ENCODE results near the gene FAM81B.

FAM81B gene

DNA sequence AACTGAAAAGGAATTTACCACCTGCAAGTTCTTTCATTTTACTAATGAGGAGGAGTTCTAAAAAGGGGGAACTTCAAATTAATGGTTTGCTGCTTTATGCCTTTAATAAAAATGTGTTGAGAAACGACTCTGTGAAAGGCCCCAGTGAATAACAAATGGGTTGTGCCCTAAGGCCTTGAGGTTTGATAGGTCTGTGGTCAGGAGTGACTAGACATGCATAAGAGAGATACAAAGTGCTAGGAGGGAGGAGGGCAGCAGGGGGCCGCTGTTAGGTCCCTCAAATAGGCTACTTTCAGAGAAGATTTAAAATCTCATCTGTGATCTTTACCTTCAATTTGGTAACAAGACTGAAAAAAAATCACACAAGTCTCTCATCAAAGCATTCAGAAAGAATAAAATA is 58.3 kb downstream of the FAM81B start:
- H3K27me3 ChIP-seq (ENCODE audit: insufficient read depth, low read length, poor library complexity, severe bottlenecking) = no peaks in the 10 kb centered on the region
- H4K20me1 ChIP-seq (ENCODE audit: insufficient read depth, low read length, poor library complexity, severe bottlenecking) = no peaks in the 10 kb centered on the region
- no peaks in the 10 kb centered on the region for H3F3A ChIP-seq (ENCODE audit: low read depth)
- TF ChIP-seq, protein P1, sequence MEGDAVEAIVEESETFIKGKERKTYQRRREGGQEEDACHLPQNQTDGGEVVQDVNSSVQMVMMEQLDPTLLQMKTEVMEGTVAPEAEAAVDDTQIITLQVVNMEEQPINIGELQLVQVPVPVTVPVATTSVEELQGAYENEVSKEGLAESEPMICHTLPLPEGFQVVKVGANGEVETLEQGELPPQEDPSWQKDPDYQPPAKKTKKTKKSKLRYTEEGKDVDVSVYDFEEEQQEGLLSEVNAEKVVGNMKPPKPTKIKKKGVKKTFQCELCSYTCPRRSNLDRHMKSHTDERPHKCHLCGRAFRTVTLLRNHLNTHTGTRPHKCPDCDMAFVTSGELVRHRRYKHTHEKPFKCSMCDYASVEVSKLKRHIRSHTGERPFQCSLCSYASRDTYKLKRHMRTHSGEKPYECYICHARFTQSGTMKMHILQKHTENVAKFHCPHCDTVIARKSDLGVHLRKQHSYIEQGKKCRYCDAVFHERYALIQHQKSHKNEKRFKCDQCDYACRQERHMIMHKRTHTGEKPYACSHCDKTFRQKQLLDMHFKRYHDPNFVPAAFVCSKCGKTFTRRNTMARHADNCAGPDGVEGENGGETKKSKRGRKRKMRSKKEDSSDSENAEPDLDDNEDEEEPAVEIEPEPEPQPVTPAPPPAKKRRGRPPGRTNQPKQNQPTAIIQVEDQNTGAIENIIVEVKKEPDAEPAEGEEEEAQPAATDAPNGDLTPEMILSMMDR (conservative IDR thresholded peaks at IDR 0.05; ENCODE audit: low read length) = no peak
- TF ChIP-seq EZH2phosphoT487 (IDR thresholded peaks at IDR 0.05; ENCODE audit: borderline replicate concordance) = no peak
- no peaks in the 10 kb centered on the region for H3K79me2 ChIP-seq (ENCODE audit: insufficient read depth, low read length)
- H2AFZ ChIP-seq (ENCODE audit: low read length) = no peak overlapping the region
- no peak overlapping the region for H3K9ac ChIP-seq (ENCODE audit: low read depth, low read length, poor library complexity, severe bottlenecking)
- H3K4me3 ChIP-seq (ENCODE audit: low read length, poor library complexity, severe bottlenecking) = no peak overlapping the region
- H3K4me2 ChIP-seq (ENCODE audit: low read depth, low read length, poor library complexity, severe bottlenecking) = no peak overlapping the region
- H3K36me3 ChIP-seq (ENCODE audit: insufficient read depth, low read length) = no peaks in the 10 kb centered on the region
- no peaks in the 10 kb centered on the region for H3K9me2 ChIP-seq (replicated peaks; ENCODE audit: low read depth, low read length)
- no peaks in the 10 kb centered on the region for H3K9me3 ChIP-seq (ENCODE audit: insufficient read depth, low read depth, low read length)
- peaks cover 14% of the 10 kb centered on the region for H3K4me1 ChIP-seq (ENCODE audit: insufficient read depth, low read length, poor library complexity, severe bottlenecking)

DNA sequence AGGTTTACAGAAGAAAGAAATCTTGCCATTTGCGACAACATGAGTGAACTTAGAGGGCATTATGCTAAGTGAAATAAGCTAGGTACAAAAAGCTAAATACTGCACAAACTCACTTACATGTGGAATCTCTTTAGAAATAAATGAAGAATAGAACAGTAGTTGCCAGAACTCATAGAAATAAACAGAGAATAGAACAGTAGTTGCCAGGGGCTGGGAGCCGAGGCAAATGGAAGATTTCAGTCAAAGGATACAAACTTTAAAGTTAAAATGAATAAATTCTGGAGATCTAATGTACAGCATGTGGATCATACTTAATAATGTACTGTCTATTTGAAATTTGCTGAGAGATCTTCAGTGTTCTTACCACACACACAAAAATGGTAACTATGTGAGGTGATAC is 63.4 kb downstream of the FAM81B start:
- Histone ChIP-seq H3K4me2 (ENCODE audit: low read depth, low read length, poor library complexity, severe bottlenecking) (no peak overlapping the region), H3K9me3 (ENCODE audit: insufficient read depth, low read depth, low read length) (no peaks in the 10 kb centered on the region), H3K79me2 (ENCODE audit: insufficient read depth, low read length) (no peaks in the 10 kb centered on the region), H3F3A (ENCODE audit: low read depth) (no peaks in the 10 kb centered on the region), H3K4me1 (ENCODE audit: insufficient read depth, low read length, poor library complexity, severe bottlenecking) (no peaks in the 10 kb centered on the region), H3K4me3 (ENCODE audit: low read length, poor library complexity, severe bottlenecking) (no peak overlapping the region), H3K9me2 (replicated peaks; ENCODE audit: low read depth, low read length) (no peaks in the 10 kb centered on the region), H4K20me1 (ENCODE audit: insufficient read depth, low read length, poor library complexity, severe bottlenecking) (no peaks in the 10 kb centered on the region), H3K36me3 (ENCODE audit: insufficient read depth, low read length) (no peaks in the 10 kb centered on the region), H3K27me3 (ENCODE audit: insufficient read depth, low read length, poor library complexity, severe bottlenecking) (no peaks in the 10 kb centered on the region), H3K9ac (ENCODE audit: low read depth, low read length, poor library complexity, severe bottlenecking) (no peak overlapping the region), H2AFZ (ENCODE audit: low read length) (no peak overlapping the region)
- TF ChIP-seq EZH2phosphoT487 (IDR thresholded peaks at IDR 0.05; ENCODE audit: borderline replicate concordance) = no peak
- TF ChIP-seq, protein P1 (conservative IDR thresholded peaks at IDR 0.05; ENCODE audit: low read length) = no peak

DNA sequence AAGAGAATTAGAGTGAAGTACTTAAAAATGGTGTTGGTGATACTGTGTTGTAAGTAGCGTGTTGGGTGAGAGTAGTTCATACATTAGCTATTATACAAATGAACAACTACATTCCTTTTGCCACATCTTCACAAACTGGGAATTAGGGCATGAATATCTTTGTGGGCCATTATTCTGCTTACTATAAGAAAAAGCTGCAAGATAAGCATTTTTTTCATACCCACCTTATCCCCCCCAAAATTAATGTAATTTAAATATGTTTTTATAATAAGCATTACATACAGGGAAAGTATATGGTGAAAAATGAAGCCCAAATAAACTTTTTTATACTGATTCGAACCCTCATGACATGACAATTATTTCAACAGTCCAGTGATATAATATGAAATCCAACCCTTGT is 69.5 kb downstream of the FAM81B start:
- H3F3A ChIP-seq (ENCODE audit: low read depth) = no peaks in the 10 kb centered on the region
- no peak overlapping the region for H3K9ac ChIP-seq (ENCODE audit: low read depth, low read length, poor library complexity, severe bottlenecking)
- H3K27me3 ChIP-seq (ENCODE audit: insufficient read depth, low read length, poor library complexity, severe bottlenecking) = no peaks in the 10 kb centered on the region
- no peaks in the 10 kb centered on the region for H4K20me1 ChIP-seq (ENCODE audit: insufficient read depth, low read length, poor library complexity, severe bottlenecking)
- H3K79me2 ChIP-seq (ENCODE audit: insufficient read depth, low read length) = no peaks in the 10 kb centered on the region
- peaks cover 3% of the 10 kb centered on the region for H3K4me1 ChIP-seq (ENCODE audit: insufficient read depth, low read length, poor library complexity, severe bottlenecking)
- no peak for TF ChIP-seq EZH2phosphoT487 (IDR thresholded peaks at IDR 0.05; ENCODE audit: borderline replicate concordance)
- TF ChIP-seq, protein P1 (conservative IDR thresholded peaks at IDR 0.05; ENCODE audit: low read length) = no peak
- no peak overlapping the region for H3K4me3 ChIP-seq (ENCODE audit: low read length, poor library complexity, severe bottlenecking)
- peaks cover 25% of the 10 kb centered on the region; the same call in 1 of the 2 replicates for H3K36me3 ChIP-seq (ENCODE audit: insufficient read depth, low read length)
- no peak overlapping the region for H3K4me2 ChIP-seq (ENCODE audit: low read depth, low read length, poor library complexity, severe bottlenecking)
- H2AFZ ChIP-seq (ENCODE audit: low read length) = no peak overlapping the region
- no peaks in the 10 kb centered on the region for H3K9me2 ChIP-seq (replicated peaks; ENCODE audit: low read depth, low read length)
- H3K9me3 ChIP-seq (ENCODE audit: insufficient read depth, low read depth, low read length) = no peaks in the 10 kb centered on the region
